ENCODE measurements around the gene BSCL2.
"Not testable (repeated sequence)": the region's sequence is repeated elsewhere in the genome, so short reads cannot be mapped to it uniquely, and the experiment has no call there.

Gene BSCL2

DNA sequence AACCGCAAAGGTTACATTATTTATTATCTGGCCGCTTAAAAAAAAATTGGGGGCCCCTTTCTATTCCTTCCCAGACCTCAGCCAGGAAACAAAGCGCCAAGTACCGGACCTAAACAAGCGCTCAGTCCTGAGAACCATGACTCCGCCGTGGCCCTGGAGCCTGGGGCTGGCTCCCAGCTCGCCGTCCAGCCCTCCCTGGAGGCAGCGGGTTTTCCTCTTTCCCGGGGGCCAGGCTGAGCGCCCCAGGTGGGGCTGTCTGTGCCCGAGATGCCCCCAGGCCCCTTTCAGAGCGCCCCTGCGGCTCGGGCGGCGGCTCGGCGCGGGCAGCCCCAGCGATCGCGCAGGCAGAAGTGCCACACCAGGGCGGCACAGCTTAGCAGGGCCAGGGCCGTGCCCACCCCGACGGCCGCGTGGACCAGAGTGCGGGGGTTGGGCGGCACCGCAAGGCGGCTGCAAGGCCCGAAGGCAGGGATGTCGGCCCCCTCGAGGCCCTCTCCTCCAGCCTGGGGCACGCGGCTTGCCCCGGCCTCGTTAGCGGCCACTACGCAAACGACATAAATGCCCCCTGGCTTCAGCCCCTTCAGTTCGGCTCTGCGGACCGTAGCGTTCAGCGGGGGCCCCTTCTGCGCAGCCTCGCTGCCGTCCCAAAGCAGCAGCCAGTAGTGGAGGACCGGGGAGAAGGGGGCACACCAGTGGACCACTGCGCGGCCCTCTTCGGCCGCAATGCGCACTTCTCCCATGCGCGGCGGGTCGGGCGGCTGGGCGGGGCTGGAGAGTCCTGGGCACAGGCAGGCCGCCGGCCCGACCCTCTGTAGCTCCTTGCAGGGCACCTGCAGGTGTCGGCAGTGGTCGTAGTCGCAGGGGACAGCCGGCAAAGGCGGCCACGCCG, 19.5 kb downstream of the BSCL2 start:
- no peak for DNase-seq (ENCODE audit: low spot score)

DNA sequence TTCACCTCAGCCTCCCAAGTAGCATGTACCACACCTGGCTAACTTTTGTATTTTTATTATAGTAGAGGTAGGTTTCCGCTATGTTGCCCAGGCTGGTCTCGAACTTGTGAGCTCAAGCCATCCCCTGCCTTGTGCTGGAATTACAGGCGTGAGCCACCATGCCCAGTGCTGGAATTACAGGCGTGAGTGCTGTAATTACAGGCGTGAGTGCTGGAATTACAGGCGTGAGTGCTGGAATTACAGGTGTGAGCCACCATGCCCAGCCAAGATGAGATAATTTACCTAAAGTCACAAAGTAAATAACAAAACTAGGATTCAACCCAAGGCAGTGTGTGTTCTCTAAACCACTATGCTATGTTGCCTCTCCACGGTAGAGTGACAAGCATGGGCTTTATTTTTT, 24.7 kb downstream of the BSCL2 start:
- DNase-seq (ENCODE audit: low spot score) = no peak

DNA sequence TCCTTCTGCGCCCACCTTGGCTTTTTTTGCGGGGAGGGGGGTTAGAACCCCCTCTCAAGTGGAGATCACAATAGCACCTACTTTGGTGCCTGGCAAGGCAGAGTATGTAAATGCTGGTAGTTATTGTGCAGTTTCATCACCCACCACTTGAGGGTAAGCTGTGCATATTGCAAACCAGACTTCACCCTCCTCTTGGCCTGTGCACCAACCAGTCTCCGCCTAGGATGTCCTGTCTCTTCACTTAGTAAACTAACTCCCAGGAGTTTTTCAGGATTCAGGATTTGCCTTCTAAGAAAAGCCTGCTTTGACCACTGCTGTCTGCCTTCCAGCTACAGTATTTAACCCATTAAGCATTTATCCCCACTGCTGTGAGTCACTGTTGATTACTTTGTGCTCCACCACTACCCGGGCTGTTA, 26.4 kb downstream of the BSCL2 start:
- DNase-seq (ENCODE audit: low spot score) = peak; percentile 44

DNA sequence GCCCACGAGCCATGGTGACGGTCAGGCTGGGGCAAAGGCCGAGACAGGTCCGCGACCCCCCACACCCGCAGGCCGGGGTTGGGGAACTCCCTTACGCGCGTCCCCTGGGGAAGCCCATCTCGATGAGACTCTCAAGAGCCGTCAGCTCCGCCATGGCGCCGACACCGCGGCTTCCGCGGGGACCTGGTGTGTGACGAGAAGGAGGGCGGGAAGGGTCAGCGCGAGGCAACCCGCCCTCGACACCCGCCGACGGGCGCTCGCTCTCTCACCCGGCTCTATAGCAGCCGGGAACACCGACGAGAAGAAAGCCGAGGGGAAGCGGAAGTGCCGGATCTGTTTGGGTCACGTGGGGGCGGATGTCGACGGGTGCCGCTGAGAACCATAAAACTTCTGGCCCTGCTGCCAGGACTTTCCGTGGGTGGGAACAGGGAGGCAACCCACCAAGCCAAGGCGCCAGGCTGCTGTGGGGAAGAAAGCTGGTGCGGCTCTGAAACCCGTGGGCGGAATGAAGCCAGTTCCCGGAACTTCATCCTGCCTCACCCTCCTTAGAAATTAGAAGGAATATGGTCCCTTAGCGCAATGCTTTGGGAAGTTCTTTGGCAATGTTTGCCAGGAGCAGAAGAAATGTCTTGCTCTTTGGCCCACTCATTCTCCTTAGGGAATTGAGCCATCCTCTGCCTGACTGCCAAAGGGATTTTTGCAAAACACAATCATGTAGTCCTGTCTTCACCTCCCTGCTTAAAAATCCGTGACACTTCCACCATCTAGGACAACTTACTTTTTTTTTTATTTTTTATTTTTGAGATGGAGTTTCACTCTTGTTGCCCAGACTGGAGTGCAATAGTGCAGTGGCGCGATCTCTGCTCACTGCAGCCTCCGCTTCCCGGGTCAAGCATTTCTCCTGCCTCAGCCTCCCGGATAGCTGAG, 28.2 kb downstream of the BSCL2 start, which contains the start of gene UBXN1:
UBXN1 (minus strand) TSS at position 304 of the 927 bp plus-strand sequence; CDS start at position 154, 150 bp downstream.
- DNase-seq (ENCODE audit: low spot score) = peak; percentile 82

DNA sequence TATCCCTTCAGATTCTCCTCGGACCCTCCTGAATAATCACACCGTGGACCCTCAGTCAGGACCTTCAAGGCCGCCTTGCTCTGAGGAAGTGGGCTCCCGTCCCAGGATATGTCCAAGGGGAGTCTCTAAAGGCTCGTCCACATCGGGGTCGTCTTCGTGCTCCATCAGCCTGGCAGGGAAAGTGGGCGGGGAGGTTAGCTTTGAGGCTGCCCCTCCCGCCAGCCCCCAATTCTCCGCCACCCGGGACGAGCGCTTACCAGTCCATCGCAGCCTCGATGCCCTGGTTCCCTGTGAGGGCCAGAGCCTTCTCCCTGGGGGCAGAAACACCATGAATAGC, 28.8 kb downstream of the BSCL2 start:
- DNase-seq (ENCODE audit: low spot score) = no peak

DNA sequence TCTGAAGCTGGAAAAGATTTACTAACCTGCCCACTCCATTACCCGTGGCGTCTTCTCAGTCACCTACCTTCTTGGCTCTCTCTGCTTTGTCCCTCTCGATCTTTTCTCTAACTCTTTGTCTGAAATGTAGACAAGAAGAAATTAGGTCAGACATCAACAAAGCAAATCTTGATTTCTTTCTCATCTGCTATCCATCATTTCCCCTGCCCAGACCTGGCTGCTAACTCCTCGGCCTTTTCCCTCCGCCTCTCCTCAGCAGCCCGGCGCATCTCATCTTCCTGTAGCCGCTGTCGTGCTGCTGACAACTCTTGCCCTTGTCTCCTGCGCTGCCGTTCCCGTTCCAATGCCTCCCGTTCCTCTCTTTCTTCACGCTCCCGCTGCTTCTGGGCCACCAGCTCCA, 29.5 kb downstream of the BSCL2 start:
- no peak for DNase-seq (ENCODE audit: low spot score)

DNA sequence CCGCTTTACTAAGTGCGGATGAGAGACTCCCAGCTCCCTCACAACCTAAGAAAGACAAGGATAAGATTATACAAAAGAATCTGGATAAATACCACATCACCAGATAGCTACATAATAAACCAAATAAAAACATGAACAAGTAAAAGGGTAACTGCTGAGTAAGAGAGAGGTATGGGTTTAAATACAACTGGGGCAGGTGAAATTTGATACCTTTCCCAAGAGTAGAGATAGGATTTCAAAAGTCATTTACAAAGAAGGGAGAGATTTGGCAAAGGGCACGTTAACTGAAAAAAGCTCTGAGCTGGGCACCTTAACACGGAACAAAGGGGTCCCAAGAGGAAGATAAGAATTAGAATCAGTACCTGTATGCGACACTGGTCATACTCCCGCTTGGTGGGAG, 30.1 kb downstream of the BSCL2 start:
- no peak for DNase-seq (ENCODE audit: low spot score)

GRCh38 chr11:62676698-62677097, 30.5 kb downstream of the BSCL2 start:
- no peak for DNase-seq (ENCODE audit: low spot score)

DNA sequence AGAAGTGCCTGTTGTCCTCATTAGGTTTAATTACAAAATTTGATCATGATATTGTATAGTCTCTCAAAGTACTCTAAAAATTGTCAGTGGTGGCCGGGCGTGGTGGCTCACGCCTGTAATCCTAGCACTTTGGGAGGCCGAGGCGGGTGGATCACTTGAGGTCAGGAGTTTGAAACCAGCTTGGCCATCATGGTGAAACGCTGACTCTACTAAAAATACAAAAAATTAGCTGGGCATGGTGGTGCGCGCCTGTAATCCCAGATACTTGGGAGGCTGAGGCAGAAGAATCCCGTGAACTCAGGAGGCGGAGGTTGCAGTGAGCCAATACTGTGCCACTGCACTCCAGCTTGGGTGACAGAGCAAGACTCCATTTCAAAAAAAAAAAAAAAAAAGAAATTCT, 31.8 kb downstream of the BSCL2 start:
- not testable (repeated sequence) for DNase-seq (ENCODE audit: low spot score)

DNA sequence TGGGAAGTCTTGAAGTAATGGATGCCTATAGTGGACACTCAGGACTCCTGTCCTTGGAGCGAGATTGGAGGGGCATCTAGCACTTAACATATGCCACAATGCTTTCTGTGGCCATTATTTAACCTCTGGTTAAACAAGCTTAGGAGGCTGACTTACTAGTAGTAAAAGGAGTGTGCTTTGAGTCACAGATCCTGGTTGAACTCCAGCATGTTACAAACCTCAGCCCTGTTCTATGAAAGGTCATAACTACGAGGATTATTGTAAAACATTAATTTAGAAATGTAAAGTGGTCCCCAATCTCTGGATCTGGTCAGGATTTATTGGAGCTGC, 34.1 kb downstream of the BSCL2 start:
- DNase-seq (ENCODE audit: low spot score) = no peak

- peak; percentile 72 for DNase-seq (ENCODE audit: low spot score)
These were observed 35.4 kb downstream of the BSCL2 start, which contains the start of the genes LBHD1 and UQCC3 for GRCh38 chr11:62671608-62672389. LBHD1 (minus strand) TSS chr11:62672267; CDS start chr11:62670031, 2,236 bp downstream. UQCC3 (plus strand) TSS chr11:62671673; CDS start chr11:62671746, 73 bp downstream.

GRCh38 chr11:62671236-62671607, 36.0 kb downstream of the BSCL2 start:
- DNase-seq (ENCODE audit: low spot score) = no peak

DNA sequence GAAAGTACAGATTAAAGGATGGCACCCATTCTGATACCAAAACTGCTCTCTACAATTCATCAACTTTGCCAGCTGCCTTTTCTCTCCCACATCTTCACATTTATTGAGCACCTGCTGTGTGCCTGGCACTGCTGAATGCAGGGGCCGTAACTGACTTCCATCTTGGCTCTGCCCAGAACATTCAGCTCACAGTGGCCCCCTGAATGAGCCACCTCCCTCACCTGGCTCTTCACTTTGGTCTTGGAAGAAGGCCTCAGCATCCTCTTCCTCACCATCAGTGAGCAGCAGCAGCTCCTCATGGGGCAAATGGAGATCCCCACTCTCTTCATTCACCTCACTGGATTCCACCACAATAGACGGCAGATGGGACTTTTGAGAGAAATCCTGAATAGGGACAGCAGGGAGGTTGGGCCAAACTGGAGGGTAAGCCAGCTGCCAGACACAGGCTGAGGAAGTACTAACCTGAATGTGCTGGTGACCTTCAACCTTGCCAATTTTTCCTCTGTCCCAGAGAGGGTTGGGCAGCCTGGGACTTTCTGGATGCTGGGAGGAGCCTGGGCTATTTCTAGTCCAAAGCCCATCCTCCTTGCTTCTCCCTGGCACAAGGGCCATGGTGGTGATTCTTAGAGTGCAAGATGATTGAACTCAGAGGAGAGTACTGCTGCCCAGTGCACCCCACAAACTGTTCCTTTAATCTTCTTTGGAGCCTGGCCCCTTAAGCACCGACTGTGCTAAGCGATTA, 37.6 kb downstream of the BSCL2 start:
- DNase-seq (ENCODE audit: low spot score) = no peak

GRCh38 chr11:62667460-62667859, 39.8 kb downstream of the BSCL2 start:
- no peak for DNase-seq (ENCODE audit: low spot score)

DNA sequence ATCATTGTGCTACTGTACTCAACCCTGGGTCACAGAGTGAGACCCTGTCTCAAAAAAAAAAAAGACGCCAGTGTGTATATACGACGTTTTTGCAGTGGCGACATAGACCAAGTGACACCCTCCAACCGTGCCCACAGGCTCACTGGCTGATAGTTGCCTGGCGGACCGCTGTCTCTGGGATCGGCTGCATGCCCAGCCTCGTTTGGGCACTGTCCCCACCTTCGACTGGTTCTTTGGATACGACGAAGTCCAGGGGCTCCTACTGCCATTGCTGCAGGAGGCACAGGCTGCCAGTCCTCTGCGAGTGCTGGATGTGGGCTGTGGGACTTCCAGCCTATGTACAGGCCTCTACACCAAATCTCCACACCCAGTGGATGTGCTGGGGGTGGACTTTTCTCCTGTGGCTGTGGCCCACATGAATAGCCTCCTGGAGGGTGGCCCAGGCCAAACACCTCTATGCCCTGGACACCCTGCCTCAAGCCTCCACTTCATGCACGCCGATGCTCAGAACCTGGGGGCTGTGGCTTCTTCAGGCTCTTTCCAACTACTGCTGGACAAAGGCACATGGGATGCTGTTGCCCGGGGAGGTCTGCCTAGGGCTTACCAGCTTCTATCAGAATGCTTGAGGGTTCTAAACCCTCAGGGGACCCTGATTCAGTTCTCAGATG, 40.8 kb downstream of the BSCL2 start:
- no peak for DNase-seq (ENCODE audit: low spot score)

GRCh38 chr11:62665599-62666258, 41.5 kb downstream of the BSCL2 start:
- DNase-seq (ENCODE audit: low spot score) = peak; percentile 51

DNA sequence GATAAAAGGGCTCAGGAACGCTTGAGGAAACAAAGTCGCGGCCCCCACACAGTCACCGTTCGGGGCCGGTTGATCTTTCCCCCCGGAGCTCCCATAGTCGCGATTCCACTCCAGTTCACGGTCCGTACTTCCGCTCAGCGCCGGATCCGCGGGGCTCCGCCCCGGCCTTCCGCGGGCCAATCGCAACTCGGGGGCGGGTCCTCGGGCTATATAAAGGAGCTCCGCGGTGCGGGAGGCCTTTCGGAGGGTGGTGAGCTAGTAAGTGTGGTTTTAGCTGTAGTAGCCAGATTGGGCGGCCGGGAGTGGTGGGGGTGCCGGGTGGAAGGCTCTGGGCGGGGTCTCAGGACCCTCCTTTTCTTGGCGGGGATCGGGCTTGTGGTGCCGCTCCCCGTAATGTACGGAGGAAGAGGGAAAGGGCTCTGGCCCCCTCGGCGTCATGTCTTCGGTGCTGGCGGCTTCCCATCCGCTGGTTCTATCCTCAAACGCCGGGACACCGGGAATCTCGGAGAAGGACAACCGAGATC, 42.1 kb downstream of the BSCL2 start, which contains the start of the genes C11orf98 and CSKMT:
C11orf98 (minus strand) TSS at position 136 of the 524 bp plus-strand sequence; CDS start at position 95, 41 bp downstream.
CSKMT (plus strand) TSS at position 238 of the 524 bp plus-strand sequence. CDS start 568 bp downstream, outside the sequence.
- peak; percentile 93 for DNase-seq (ENCODE audit: low spot score)

DNA sequence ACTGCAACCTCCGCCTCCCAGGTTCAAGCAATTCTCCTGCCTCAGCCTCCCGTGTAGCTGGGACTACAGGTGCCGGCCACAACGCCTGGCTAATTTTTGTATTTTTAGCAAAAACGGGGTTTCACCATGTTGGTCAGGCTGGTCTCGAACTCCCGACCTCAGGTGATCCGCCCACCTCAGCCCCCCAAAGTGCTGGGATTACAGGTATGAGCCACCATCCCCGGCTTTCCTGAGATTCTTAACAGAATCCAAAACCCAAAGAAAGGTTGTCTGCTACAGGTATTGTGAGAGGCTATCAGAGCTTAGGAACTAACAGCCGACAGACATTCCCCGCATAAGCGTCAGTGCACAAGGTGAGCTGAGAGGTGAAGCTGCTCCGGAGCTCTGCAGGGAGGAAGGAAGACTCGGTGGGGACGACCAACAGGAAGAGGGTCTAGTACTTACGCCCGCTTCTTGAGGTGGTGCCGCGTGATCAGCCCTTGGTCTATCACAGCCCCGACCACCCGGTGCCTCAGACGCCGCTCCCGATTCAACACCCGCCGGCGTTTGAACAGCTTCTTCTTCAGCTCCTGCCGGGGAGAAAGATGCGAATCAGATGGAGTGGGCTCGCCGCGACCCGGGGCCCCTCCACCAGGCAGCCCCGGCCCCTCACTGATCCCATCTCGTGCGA, 42.7 kb downstream of the BSCL2 start:
- peak; percentile 52 for DNase-seq (ENCODE audit: low spot score)

Measured in CD4-positive, alpha-beta T cell treated with Interleukin-6 at 100 ng/mL for 8 hours (primary cell).